ENCODE data around the gene SORBS2.

SORBS2 gene

DNA sequence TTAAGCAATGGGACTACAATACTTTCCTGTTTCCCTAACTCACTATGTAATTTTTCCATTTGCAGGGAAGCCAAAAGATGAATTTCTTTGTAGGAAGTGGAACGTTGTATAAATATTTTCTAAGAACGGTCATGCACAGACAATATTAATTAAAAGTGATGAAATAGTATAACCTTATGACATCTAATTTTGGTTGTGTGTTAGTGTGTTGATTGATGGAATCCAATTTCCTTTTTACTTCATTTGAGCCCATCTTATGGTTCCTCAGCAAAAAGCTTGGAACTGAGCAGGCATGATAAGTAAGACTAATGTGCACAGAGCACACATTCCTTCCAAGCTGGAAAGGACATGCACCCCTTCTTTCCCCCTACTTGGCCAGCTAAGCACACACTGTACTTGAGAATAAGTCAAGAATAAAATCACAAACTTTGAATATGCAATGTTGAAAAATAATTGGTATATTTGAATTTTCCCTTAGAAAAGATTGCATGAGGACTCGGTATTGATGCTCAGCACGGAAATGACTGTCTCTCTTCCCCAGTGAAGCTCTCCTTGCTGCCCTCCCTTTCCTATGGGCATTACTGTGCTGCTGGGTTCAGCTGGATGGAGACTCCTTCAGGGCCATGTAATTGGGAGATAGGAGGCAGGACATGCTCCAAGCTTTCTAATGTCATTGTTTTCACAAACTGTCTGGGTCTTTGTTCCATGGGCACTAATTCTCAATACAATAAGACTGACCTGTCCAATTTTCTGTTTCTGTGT is 257.4 kb downstream of the SORBS2 start:
- no peaks in the 10 kb centered on the region for H3K36me3 ChIP-seq (ENCODE audit: insufficient read depth)
- TF ChIP-seq, protein P1, sequence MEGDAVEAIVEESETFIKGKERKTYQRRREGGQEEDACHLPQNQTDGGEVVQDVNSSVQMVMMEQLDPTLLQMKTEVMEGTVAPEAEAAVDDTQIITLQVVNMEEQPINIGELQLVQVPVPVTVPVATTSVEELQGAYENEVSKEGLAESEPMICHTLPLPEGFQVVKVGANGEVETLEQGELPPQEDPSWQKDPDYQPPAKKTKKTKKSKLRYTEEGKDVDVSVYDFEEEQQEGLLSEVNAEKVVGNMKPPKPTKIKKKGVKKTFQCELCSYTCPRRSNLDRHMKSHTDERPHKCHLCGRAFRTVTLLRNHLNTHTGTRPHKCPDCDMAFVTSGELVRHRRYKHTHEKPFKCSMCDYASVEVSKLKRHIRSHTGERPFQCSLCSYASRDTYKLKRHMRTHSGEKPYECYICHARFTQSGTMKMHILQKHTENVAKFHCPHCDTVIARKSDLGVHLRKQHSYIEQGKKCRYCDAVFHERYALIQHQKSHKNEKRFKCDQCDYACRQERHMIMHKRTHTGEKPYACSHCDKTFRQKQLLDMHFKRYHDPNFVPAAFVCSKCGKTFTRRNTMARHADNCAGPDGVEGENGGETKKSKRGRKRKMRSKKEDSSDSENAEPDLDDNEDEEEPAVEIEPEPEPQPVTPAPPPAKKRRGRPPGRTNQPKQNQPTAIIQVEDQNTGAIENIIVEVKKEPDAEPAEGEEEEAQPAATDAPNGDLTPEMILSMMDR (conservative IDR thresholded peaks at IDR 0.05; ENCODE audit: low read depth, low read length), result no peak
- peaks cover 26% of the 10 kb centered on the region for H3K4me1 ChIP-seq (ENCODE audit: low read depth, poor library complexity, severe bottlenecking)

DNA sequence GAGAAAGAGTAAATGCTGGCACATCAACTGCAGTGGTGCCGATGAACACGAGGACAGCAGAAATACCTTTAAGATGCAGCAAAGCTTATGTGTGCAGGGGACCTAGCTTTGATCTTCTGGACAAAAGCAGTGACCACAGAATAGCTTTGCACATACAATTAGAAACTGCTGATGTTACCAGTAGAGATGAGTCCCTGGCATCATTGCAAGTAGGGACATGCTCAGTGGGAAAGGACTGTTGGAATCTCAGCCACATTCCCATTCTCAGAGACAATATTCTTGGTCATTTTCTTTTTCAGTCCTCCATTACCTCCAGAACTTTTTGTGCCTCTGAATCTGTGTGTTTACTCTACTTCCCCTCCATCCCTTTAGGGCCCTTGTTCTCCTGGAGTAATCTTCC is 259.7 kb downstream of the SORBS2 start:
- Histone ChIP-seq H3K27ac (no peak overlapping the region), H3K4me2 (no peak overlapping the region), H4K20me1 (ENCODE audit: insufficient read depth) (no peaks in the 10 kb centered on the region), H2AFZ (ENCODE audit: low read depth) (no peak overlapping the region), H3K4me1 (ENCODE audit: low read depth, poor library complexity, severe bottlenecking) (peaks cover 10% of the 10 kb centered on the region), H3K79me2 (ENCODE audit: insufficient read depth, low read depth) (no peaks in the 10 kb centered on the region), H3K9ac (no peak overlapping the region), H3K27me3 (ENCODE audit: insufficient read depth, low read depth) (no peaks in the 10 kb centered on the region), H3K36me3 (ENCODE audit: insufficient read depth) (no peaks in the 10 kb centered on the region), H3K4me3 (IDR thresholded peaks at IDR 0.05; ENCODE audit: insufficient read depth, low read depth, low read length) (no peak overlapping the region)
- TF ChIP-seq, protein P1 (conservative IDR thresholded peaks at IDR 0.05; ENCODE audit: low read depth, low read length), result no peak

More for the DNA sequence above, 257.4 kb downstream of the SORBS2 start:
- Histone ChIP-seq H4K20me1 (ENCODE audit: insufficient read depth) (no peaks in the 10 kb centered on the region), H3K27ac (no peak overlapping the region), H3K27me3 (ENCODE audit: insufficient read depth, low read depth) (no peaks in the 10 kb centered on the region), H2AFZ (ENCODE audit: low read depth) (no peak overlapping the region), H3K79me2 (ENCODE audit: insufficient read depth, low read depth) (no peaks in the 10 kb centered on the region), H3K4me2 (no peak overlapping the region), H3K9ac (no peak overlapping the region), H3K4me3 (IDR thresholded peaks at IDR 0.05; ENCODE audit: insufficient read depth, low read depth, low read length) (no peak overlapping the region)

DNA sequence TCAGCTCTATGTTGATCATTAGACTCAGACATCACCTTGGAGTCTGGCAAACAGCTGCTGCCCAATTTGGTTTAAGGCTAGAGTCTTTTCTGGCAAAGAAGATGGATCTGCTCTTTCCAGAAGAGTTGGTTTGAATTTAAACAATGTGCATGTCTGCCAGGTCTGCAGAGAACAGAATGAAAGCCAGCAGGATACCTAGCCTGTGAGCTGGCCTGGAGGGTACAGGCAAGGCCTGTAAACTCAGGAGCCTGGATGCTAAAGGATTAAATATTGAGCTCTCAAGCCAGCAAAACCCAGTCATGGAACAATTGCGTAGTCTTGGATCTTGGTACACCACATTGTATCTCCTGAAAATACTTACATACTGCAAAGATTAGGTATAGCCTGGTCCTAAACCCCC is 261.1 kb downstream of the SORBS2 start:
- Histone ChIP-seq H3K79me2 (ENCODE audit: insufficient read depth, low read depth) (no peaks in the 10 kb centered on the region), H4K20me1 (ENCODE audit: insufficient read depth) (no peaks in the 10 kb centered on the region), H3K36me3 (ENCODE audit: insufficient read depth) (no peaks in the 10 kb centered on the region), H3K4me1 (ENCODE audit: low read depth, poor library complexity, severe bottlenecking) (peaks cover under 1% of the 10 kb centered on the region), H3K27ac (no peak overlapping the region), H3K4me2 (no peak overlapping the region), H3K4me3 (IDR thresholded peaks at IDR 0.05; ENCODE audit: insufficient read depth, low read depth, low read length) (no peak overlapping the region), H3K9ac (no peak overlapping the region), H3K27me3 (ENCODE audit: insufficient read depth, low read depth) (no peaks in the 10 kb centered on the region), H2AFZ (ENCODE audit: low read depth) (no peak overlapping the region)
- TF ChIP-seq, protein P1 (conservative IDR thresholded peaks at IDR 0.05; ENCODE audit: low read depth, low read length), result no peak

DNA sequence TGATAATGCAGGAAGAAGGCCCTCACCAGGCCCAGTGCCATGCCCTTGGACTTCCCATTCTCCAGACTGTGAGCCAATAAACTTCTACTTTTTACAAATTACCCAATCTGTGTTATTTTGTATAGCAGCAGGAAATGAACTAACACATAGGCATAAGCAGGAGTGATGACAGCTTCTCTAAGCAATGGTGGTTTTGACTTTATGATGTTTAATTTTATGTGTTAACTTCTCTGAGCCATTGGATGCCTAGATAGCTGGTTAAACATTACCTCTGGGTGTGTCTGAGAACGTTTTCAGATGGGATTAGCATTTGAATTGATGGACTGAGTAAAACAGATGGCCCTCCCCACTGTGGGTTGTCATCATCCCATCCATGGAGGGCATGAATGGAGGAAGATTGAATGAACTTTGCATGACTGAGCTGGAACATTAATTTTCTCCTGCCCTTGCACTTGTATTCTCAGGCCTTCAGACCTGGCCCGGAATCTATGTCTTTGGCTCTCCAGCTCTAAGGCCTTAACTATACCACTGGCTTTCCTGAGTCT is 262.8 kb downstream of the SORBS2 start:
- Histone ChIP-seq H2AFZ (ENCODE audit: low read depth) (no peak overlapping the region), H3K79me2 (ENCODE audit: insufficient read depth, low read depth) (no peaks in the 10 kb centered on the region), H3K4me1 (ENCODE audit: low read depth, poor library complexity, severe bottlenecking) (no peaks in the 10 kb centered on the region), H3K4me3 (IDR thresholded peaks at IDR 0.05; ENCODE audit: insufficient read depth, low read depth, low read length) (no peak overlapping the region), H3K27ac (no peak overlapping the region), H3K36me3 (ENCODE audit: insufficient read depth) (no peaks in the 10 kb centered on the region), H3K27me3 (ENCODE audit: insufficient read depth, low read depth) (no peaks in the 10 kb centered on the region), H3K9ac (no peak overlapping the region), H3K4me2 (no peak overlapping the region), H4K20me1 (ENCODE audit: insufficient read depth) (no peaks in the 10 kb centered on the region)
- TF ChIP-seq, protein P1 (conservative IDR thresholded peaks at IDR 0.05; ENCODE audit: low read depth, low read length), result no peak

Measured in KMS-11 (cell line).